HEK293T (cell line): ENCODE results near the gene TMED8.

Experiments
- ARNT ChIP-seq: fragments of 450-650 bp; IDR thresholded peaks from 2 replicates; pipeline ENCODE4 v1.6.1; 2017; ENCODE audit warnings: mild to moderate bottlenecking
- ELF4 ChIP-seq: fragments of 450-650 bp; IDR thresholded peaks from 2 replicates; pipeline ENCODE4 v1.6.1; 2017; ENCODE audit warnings: antibody characterized with exemption
- FOXA1 ChIP-seq: fragments of 450-650 bp; IDR thresholded peaks from 2 replicates; pipeline ENCODE4 v1.6.1; 2016; ENCODE audit warnings: mild to moderate bottlenecking
- FOXM1 ChIP-seq: fragments of 450-650 bp; IDR thresholded peaks from 2 replicates; pipeline ENCODE4 v1.6.1; 2017; ENCODE audit warnings: mild to moderate bottlenecking, borderline replicate concordance
- SUZ12 ChIP-seq: fragments of 450-650 bp; IDR thresholded peaks from 2 replicates; pipeline ENCODE4 v1.6.1; 2016; ENCODE audit warnings: mild to moderate bottlenecking

- TF ChIP-seq SUZ12 (no peak), FOXM1 (no peak), ELF4 (no peak), FOXA1 (no peak), ARNT (no peak)
Measured at GRCh38 chr14:77400216-77400615, 23.3 kb upstream of the TMED8 start.
